ENCODE data around the gene TTC39B. TPM values are rescaled to one million over a fixed set of nuclear protein-coding genes. Genes with fewer than 3 reads are reported as not detected.

TTC39B gene
- total RNA-seq, 2 experiments from 2014 or later: 43.9 to 46.4 TPM

DNA sequence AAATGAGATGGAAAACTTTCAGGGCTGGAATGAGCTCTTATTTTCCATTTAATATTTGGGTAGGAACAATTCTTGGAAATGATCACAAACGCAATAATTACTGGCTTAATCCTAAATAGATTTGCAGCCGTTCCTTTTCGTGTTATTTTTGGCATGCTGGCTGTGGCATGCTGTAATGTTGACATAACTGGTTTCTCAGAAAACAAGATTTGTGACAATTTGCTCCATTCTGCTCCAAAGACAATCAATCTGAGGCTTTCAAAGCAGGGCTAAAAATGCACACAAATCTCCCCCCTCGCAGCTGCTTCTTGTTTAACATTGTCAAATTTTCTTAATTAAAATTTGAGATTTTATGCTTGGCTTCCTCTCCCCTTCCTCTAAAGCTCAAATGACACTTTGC is 151.2 kb downstream of the TTC39B start:
- H3K4me1 Mint-ChIP-seq (ENCODE audit: low read depth): no peaks in the 10 kb centered on the region
- no peak for DNase-seq
- H3K36me3 Mint-ChIP-seq (ENCODE audit: low read depth): no peaks in the 10 kb centered on the region
- H3K27ac Mint-ChIP-seq: no peak overlapping the region
- peaks cover 7% of the 10 kb centered on the region for H3K27me3 Mint-ChIP-seq (ENCODE audit: low read depth)
- intact Hi-C loops (cut with micrococcal nuclease): no loop called here
- CTCF ChIA-PET: no interaction called here
- H3K9me3 Mint-ChIP-seq: no peaks in the 10 kb centered on the region
- H3K4me3 Mint-ChIP-seq: no peak overlapping the region

DNA sequence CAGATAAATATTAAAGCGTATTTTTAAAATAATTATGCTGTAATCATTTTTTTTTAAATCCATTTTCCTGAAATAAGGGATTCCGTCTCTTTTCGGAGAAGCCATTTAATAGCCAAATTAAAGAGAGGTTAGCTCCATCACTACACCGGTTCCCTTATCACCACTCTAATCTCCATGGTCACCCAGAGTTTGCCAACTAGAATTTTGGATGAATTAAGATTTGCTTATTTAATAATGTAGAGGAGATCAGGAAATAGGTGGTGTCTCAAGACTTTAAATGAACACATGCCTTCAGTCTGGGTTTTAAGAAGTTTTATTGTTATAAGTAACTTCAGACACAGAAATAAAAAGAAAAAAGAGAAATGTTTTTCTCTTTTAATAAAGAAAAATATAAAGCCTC is 151.7 kb downstream of the TTC39B start:
- no peaks in the 10 kb centered on the region for H3K36me3 Mint-ChIP-seq (ENCODE audit: low read depth)
- H3K27ac Mint-ChIP-seq: no peak overlapping the region
- peaks cover 7% of the 10 kb centered on the region for H3K27me3 Mint-ChIP-seq (ENCODE audit: low read depth)
- DNase-seq: no peak
- H3K4me1 Mint-ChIP-seq (ENCODE audit: low read depth): no peaks in the 10 kb centered on the region
- H3K4me3 Mint-ChIP-seq: no peak overlapping the region
- CTCF ChIA-PET: interaction anchor here (1.2 kb wide), 1 partner anchor 77 kb away, joined by 3 read pairs; no protein-coding TSS in a partner anchor
- intact Hi-C loops (cut with micrococcal nuclease): no loop called here
- H3K9me3 Mint-ChIP-seq: no peaks in the 10 kb centered on the region

DNA sequence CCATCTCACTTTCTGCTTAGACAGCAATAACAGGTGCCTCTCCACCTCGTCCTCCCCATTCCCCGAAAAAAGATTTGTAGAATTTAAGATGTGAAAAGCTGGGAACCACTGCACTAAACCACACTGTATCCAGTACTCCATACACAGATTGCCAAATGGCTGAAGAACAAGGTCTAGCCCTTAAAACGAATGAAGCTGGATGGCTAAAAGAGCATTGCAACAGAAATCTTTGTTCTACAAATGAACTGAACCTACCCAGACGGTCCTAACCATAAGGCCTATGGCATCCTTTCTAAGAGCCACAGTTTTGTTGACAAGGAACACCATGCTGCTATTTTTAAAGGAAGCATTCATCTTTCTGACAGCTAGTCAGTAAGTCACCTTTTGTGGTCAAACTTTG is 152.3 kb downstream of the TTC39B start:
- intact Hi-C loops (cut with micrococcal nuclease): no loop called here
- no peak overlapping the region for H3K27ac Mint-ChIP-seq
- no peaks in the 10 kb centered on the region for H3K36me3 Mint-ChIP-seq (ENCODE audit: low read depth)
- no peaks in the 10 kb centered on the region for H3K9me3 Mint-ChIP-seq
- DNase-seq: no peak
- CTCF ChIA-PET: interaction anchor here (1.2 kb wide), 1 partner anchor 77 kb away, joined by 3 read pairs; no protein-coding TSS in a partner anchor
- H3K27me3 Mint-ChIP-seq (ENCODE audit: low read depth): peaks cover 7% of the 10 kb centered on the region
- H3K4me3 Mint-ChIP-seq: no peak overlapping the region
- H3K4me1 Mint-ChIP-seq (ENCODE audit: low read depth): no peaks in the 10 kb centered on the region

DNA sequence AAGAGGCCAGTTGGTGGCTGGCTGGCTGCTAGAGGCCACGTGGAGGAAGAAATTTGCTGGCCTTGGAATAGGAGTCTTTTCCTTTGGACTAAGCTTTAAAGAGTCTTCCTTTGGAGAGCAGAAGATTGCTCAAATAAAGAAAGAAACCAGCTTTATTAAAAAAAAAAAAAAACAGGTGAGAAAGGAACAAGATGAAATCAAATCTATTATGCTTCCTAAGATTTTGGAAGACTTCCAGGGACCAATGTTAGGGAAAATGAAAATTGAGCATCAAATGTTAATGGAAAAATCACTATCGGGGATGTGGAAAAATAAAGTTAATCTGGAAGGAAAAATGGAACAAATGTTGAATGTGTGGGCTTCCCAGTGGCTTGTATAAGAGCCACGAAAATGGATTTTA is 153.1 kb downstream of the TTC39B start:
- intact Hi-C loops (cut with micrococcal nuclease): no loop called here
- CTCF ChIA-PET: interaction anchor here (0.9 kb wide), 1 partner anchor 48 kb away, joined by 4 read pairs; no protein-coding TSS in a partner anchor
- no peaks in the 10 kb centered on the region for H3K9me3 Mint-ChIP-seq

DNA sequence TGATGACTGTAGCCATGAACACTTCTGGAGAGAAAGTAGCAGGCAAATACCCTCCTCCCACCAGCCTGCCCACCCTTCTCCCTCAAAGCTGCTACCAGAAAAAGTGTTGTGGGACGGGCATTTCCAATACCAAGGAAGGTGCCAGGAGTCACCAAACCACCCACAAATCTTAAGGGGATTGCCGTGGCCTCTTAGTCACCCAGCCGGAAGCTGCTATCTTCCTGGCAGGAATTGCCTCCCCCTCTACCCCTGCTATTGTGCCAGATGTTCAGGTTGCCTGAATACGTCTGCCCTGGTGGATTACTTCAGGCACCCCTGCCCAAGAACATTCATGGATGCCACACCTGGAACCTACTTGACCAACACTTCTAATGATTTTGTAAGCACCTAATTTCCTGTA is 156.1 kb downstream of the TTC39B start:
- intact Hi-C loops (cut with micrococcal nuclease): no loop called here
- Mint-ChIP-seq H3K36me3 (ENCODE audit: low read depth) (no peaks in the 10 kb centered on the region), H3K4me3 (no peak overlapping the region), H3K27ac (no peak overlapping the region), H3K27me3 (ENCODE audit: low read depth) (peaks cover 7% of the 10 kb centered on the region), H3K9me3 (no peaks in the 10 kb centered on the region), H3K4me1 (ENCODE audit: low read depth) (no peaks in the 10 kb centered on the region)
- CTCF ChIA-PET: interaction anchor here (0.6 kb wide), 1 partner anchor 1302 kb away, joined by 3 read pairs; no protein-coding TSS in a partner anchor
- no peak for DNase-seq

More for the DNA sequence above, 153.1 kb downstream of the TTC39B start:
- no peak for DNase-seq
- Mint-ChIP-seq H3K4me3 (no peak overlapping the region), H3K4me1 (ENCODE audit: low read depth) (no peaks in the 10 kb centered on the region), H3K36me3 (ENCODE audit: low read depth) (no peaks in the 10 kb centered on the region), H3K27me3 (ENCODE audit: low read depth) (peaks cover 7% of the 10 kb centered on the region), H3K27ac (no peak overlapping the region)

DNA sequence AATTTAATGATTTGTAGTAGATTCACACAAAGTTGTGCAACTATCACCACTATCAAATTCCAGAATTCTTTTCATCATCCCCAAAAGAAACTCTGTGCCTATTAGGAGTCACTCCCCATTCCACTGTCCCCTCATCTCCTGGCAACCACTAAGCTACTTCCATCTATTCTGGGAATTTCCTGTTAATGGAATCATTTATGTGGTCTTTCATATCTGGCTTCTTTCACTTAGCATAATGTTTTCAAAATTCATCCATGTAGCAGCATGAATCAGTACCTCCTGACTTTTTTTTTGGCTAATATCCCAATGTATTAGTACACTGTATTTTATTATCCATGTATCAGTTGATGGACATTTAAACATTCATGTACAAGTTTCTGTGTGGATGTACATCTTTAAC is 157.6 kb downstream of the TTC39B start:
- intact Hi-C loops (cut with micrococcal nuclease): loop anchor here (10.0 kb wide), 1 partner anchor 455 kb away; no protein-coding TSS in a partner anchor
- no peak overlapping the region for H3K4me3 Mint-ChIP-seq

DNA sequence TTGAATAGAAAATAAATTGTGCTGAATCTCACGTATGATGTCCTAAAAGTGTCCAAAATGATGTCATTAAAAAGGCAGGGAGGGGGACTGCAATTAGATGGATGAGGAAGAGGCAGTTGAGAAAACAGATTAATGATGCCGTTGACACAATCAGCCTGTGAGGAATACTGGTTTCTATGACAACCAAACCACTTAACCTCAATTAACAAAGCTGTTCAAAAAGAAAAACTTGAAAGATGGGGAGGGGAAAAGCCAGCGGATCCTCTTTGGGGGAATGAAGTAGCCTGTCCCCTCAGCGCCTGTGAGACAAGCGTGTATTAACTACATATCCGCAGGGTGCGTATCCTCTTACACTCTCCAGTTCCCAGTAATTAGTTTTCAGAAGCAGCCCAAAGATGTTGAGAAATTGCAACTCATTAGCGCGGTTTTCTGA is 160.7 kb downstream of the TTC39B start:
- peaks cover under 1% of the 10 kb centered on the region for H3K27me3 Mint-ChIP-seq (ENCODE audit: low read depth)
- DNase-seq: no peak
- intact Hi-C loops (cut with micrococcal nuclease): loop anchor here (10.0 kb wide), 1 partner anchor 459 kb away; no protein-coding TSS in a partner anchor
- no peak overlapping the region for H3K4me3 Mint-ChIP-seq
- no peaks in the 10 kb centered on the region for H3K36me3 Mint-ChIP-seq (ENCODE audit: low read depth)
- peaks cover 4% of the 10 kb centered on the region for H3K4me1 Mint-ChIP-seq (ENCODE audit: low read depth)
- H3K9me3 Mint-ChIP-seq: no peaks in the 10 kb centered on the region
- no peak overlapping the region for H3K27ac Mint-ChIP-seq
- CTCF ChIA-PET: no interaction called here

More for the DNA sequence above, 157.6 kb downstream of the TTC39B start:
- no peaks in the 10 kb centered on the region for H3K36me3 Mint-ChIP-seq (ENCODE audit: low read depth)
- H3K9me3 Mint-ChIP-seq: no peaks in the 10 kb centered on the region
- H3K27ac Mint-ChIP-seq: no peak overlapping the region
- CTCF ChIA-PET: no interaction called here
- H3K27me3 Mint-ChIP-seq (ENCODE audit: low read depth): peaks cover 5% of the 10 kb centered on the region
- H3K4me1 Mint-ChIP-seq (ENCODE audit: low read depth): no peaks in the 10 kb centered on the region
- no peak for DNase-seq

DNA sequence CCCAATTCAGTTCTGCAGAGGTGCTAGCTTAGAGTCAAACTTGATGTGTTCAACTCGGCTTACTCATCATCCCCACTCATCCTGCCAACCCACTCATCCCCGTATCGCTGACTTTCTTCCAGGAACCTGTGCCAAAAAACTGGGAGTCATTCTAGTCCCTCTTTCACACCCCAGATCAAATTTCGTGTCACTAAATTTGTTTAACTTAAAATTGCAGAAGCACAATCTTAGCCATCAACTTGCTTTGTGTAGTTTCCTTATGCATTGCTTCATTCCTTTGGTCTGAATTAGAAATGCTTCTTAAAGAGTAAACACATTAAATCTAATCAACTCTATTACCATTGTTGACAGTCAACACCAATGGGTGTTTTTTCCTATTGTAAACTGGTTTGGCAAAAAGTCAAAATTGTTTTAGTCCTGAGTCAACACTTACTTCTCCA is 162.4 kb downstream of the TTC39B start:
- no peaks in the 10 kb centered on the region for H3K9me3 Mint-ChIP-seq
- H3K27me3 Mint-ChIP-seq (ENCODE audit: low read depth): no peaks in the 10 kb centered on the region
- intact Hi-C loops (cut with micrococcal nuclease): loop anchor here (5.0 to 10.0 kb wide), 6 partner anchors 147 to 460 kb away; partner anchors contain the start of gene SNAPC3
- peaks cover 4% of the 10 kb centered on the region for H3K4me1 Mint-ChIP-seq (ENCODE audit: low read depth)
- CTCF ChIA-PET: interaction anchor here (1.6 kb wide), 1 partner anchor 44 kb away, joined by 4 read pairs; no protein-coding TSS in a partner anchor
- no peak overlapping the region for H3K4me3 Mint-ChIP-seq
- no peak for DNase-seq
- H3K36me3 Mint-ChIP-seq (ENCODE audit: low read depth): no peaks in the 10 kb centered on the region
- H3K27ac Mint-ChIP-seq: no peak overlapping the region

DNA sequence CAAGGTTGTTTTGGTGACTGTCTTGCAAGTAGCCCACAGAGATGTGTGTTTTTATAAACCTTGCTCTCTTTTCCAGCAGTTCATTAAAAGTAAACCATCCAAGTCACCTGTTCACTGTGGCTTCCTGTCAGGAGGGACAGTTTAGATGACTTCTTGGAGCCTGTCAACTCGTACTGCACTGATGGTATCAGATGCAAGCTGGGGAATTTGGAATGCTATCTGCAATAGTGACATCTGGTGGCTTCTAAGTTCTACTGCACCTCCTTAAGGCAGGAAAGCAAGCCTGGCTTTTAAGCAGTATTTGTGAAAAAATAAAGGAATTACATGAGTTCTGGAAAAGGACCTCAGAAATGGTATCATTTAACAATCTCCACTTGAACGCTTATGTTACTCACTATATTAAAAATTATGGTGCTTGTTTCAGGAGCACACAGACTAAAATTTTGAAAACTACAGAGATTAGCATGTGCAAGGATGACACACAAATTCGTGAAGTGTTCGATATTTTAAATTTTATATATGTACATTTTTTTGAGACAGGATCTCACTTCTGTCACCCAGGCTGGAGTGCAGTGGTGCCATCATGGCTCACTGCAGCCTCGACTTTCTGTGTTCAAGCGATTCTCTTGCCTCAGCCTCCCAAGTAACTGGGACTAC is 164.0 kb downstream of the TTC39B start:
- Mint-ChIP-seq H3K27me3 (ENCODE audit: low read depth) (no peaks in the 10 kb centered on the region), H3K4me3 (no peak overlapping the region), H3K9me3 (no peaks in the 10 kb centered on the region), H3K4me1 (ENCODE audit: low read depth) (peaks cover 4% of the 10 kb centered on the region), H3K36me3 (ENCODE audit: low read depth) (no peaks in the 10 kb centered on the region), H3K27ac (no peak overlapping the region)
- peak; percentile 39 for DNase-seq
- CTCF ChIA-PET: interaction anchor here (0.5 to 1.6 kb wide), 4 partner anchors 8 to 245 kb away, joined by 3 to 4 read pairs (median 4); no protein-coding TSS in a partner anchor
- intact Hi-C loops (cut with micrococcal nuclease): loop anchor here (1.0 to 10.0 kb wide), 8 partner anchors 39 to 526 kb away; partner anchors contain the start of gene SNAPC3

DNA sequence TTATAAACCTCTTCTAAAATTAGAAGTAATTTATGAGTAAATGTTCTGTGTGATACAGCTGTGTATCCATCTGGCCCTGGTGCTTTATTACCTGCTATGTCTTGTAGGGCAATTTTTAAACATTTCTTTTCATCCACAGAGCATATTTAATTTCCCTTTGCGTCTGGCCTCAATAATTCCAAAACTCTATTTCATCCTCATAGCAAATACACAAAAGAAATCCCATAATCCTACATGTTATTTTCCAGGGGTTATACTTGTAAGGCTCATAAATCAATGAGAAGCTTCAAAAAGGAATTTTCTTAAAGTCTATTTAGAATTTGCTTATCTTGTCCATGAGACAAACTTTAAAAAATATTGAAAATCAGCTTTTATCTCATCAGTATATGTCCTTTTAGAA is 167.0 kb downstream of the TTC39B start:
- Mint-ChIP-seq H3K36me3 (ENCODE audit: low read depth) (no peaks in the 10 kb centered on the region), H3K9me3 (no peaks in the 10 kb centered on the region), H3K4me3 (no peak overlapping the region), H3K27me3 (ENCODE audit: low read depth) (no peaks in the 10 kb centered on the region), H3K4me1 (ENCODE audit: low read depth) (peaks cover 5% of the 10 kb centered on the region), H3K27ac (no peak overlapping the region)
- intact Hi-C loops (cut with micrococcal nuclease): loop anchor here (5.0 to 10.0 kb wide), 6 partner anchors 143 to 465 kb away; partner anchors contain the start of gene SNAPC3
- DNase-seq: no peak
- CTCF ChIA-PET: interaction anchor here (0.6 kb wide), 1 partner anchor 8 kb away, joined by 3 read pairs; no protein-coding TSS in a partner anchor

DNA sequence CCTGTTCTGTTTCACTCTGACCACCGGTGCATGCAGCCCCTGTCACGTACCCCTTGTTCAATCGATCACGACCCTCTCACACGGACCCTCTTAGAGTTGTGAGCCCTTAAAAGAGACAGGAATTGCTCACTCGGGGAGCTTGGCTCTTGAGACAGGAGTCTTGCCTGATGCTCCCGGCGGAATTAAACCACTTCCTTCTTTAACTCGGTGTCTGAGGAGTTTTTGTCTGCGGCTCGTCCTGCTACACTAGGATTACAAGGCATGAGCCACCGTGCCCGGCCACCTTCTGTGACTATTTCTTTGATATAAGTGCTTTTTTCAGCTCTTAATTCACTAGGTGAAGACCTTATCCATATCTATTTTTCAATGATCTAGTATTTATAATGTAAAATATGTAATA is 167.5 kb downstream of the TTC39B start:
- Mint-ChIP-seq H3K9me3 (no peaks in the 10 kb centered on the region), H3K4me1 (ENCODE audit: low read depth) (peaks cover 5% of the 10 kb centered on the region), H3K4me3 (no peak overlapping the region), H3K27ac (no peak overlapping the region), H3K36me3 (ENCODE audit: low read depth) (no peaks in the 10 kb centered on the region), H3K27me3 (ENCODE audit: low read depth) (no peaks in the 10 kb centered on the region)
- CTCF ChIA-PET: interaction anchor here (0.6 kb wide), 1 partner anchor 8 kb away, joined by 3 read pairs; no protein-coding TSS in a partner anchor
- DNase-seq: no peak
- intact Hi-C loops (cut with micrococcal nuclease): loop anchor here (10.0 kb wide), 2 partner anchors 445 to 675 kb away; partner anchors contain the start of gene ZDHHC21

DNA sequence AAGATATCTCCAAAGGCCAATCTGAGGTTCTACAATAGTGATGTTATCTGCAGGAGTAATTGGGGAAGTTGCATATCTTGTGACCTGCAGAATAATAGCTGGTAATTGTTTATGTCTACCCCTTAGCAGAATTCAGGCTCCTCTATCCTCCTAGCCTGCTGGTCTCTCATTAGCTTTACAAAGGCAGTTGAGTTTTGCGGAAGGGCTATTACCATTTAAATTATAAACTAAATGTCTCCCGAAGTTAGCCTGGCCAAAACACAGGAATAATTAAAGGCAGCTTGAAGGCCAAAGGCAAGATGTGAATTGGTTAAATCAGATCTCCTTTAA is 168.7 kb downstream of the TTC39B start:
- no peak for DNase-seq
- CTCF ChIA-PET: interaction anchor here (0.8 to 1.5 kb wide), 2 partner anchors 10 to 34 kb away, joined by 4 read pairs; no protein-coding TSS in a partner anchor
- H3K27ac Mint-ChIP-seq: no peak overlapping the region
- peaks cover 5% of the 10 kb centered on the region for H3K4me1 Mint-ChIP-seq (ENCODE audit: low read depth)
- no peaks in the 10 kb centered on the region for H3K36me3 Mint-ChIP-seq (ENCODE audit: low read depth)
- intact Hi-C loops (cut with micrococcal nuclease): loop anchor here (10.0 kb wide), 2 partner anchors 444 to 674 kb away; partner anchors contain the start of gene ZDHHC21
- H3K27me3 Mint-ChIP-seq (ENCODE audit: low read depth): no peaks in the 10 kb centered on the region
- H3K9me3 Mint-ChIP-seq: no peaks in the 10 kb centered on the region
- H3K4me3 Mint-ChIP-seq: no peak overlapping the region

Data from activated naive CD4-positive, alpha-beta T cell treated with anti-CD3 and anti-CD28 coated beads for 36 hours (primary cell).